Neural cell (in vitro differentiated cells): ENCODE results near the gene PTPRN2. TPM values are rescaled to one million over a fixed set of nuclear protein-coding genes. Genes with fewer than 3 reads are reported as not detected.

ENCODE experiments used
- H2AFZ ChIP-seq: fragments of 200-600, 300-800 bp; sonication (generic), shearing (Covaris generic); 2 replicates; pipeline ENCODE4 v1.6.0; 2014; ENCODE audit warnings: low read depth, mild to moderate bottlenecking, antibody characterized with exemption, low read length, moderate library complexity
- H3F3A ChIP-seq: fragments of 200-600 bp; shearing (Covaris generic); 2 replicates; pipeline ENCODE4 v1.6.1; 2016; ENCODE audit warnings: mild to moderate bottlenecking, moderate library complexity, mixed read lengths, antibody characterized with exemption, low read length; ENCODE audit not compliant: insufficient read depth, poor library complexity, severe bottlenecking
- H3K27ac ChIP-seq: fragments of 200-600, 300-800 bp; sonication (generic), shearing (Covaris generic); 2 replicates; pipeline ENCODE4 v1.5.1; 2014; ENCODE audit warnings: mild to moderate bottlenecking, low read length, moderate library complexity
- H3K27me3 ChIP-seq: fragments of 300-800, 200-600 bp; sonication (generic), shearing (Covaris generic); 2 replicates; pipeline ENCODE4 v1.6.0; 2014; ENCODE audit warnings: mild to moderate bottlenecking, low read depth, low read length, moderate library complexity; ENCODE audit not compliant: insufficient read depth
- H3K36me3 ChIP-seq: fragments of 300-800, 200-600 bp; sonication (generic), shearing (Covaris generic); 2 replicates; pipeline ENCODE4 v1.5.1; 2014; ENCODE audit warnings: mild to moderate bottlenecking, antibody characterized with exemption, low read length, moderate library complexity; ENCODE audit not compliant: insufficient read depth
- H3K4me2 ChIP-seq: fragments of 300-800, 200-600 bp; sonication (generic), shearing (Covaris generic); 2 replicates; pipeline ENCODE4 v1.6.0; 2014; ENCODE audit warnings: mild to moderate bottlenecking, low read length
- H3K4me3 ChIP-seq: fragments of 300-800, 200-600 bp; sonication (generic), shearing (Covaris generic); 2 replicates; pipeline ENCODE4 v1.5.1; 2014; ENCODE audit warnings: mild to moderate bottlenecking, low read length, moderate library complexity
- H3K79me2 ChIP-seq: fragments of 200-600 bp; shearing (Covaris generic); replicated peaks from 2 replicates; pipeline ENCODE4 v1.6.0; 2014; ENCODE audit warnings: mild to moderate bottlenecking, low read length, moderate library complexity; ENCODE audit not compliant: insufficient read depth
- H3K9ac ChIP-seq: fragments of 300-800, 200-600 bp; sonication (generic), shearing (Covaris generic); 2 replicates; pipeline ENCODE4 v1.6.1; 2016; ENCODE audit warnings: mild to moderate bottlenecking, low read length, mixed read lengths
- H3K9me2 ChIP-seq: fragments of 200-600 bp; shearing (Covaris generic); 2 replicates; pipeline ENCODE4 v1.6.1; 2016; ENCODE audit warnings: mild to moderate bottlenecking, low read length, mixed read lengths; ENCODE audit not compliant: insufficient read depth
- H3K9me3 ChIP-seq: fragments of 200-600, 300-800 bp; sonication (generic), shearing (Covaris generic); 2 replicates; pipeline ENCODE4 v1.6.1; 2016; ENCODE audit warnings: mild to moderate bottlenecking, mixed run types, low read length, moderate library complexity, mixed read lengths
- H4K20me1 ChIP-seq: fragments of 200-600 bp; shearing (Covaris generic); 2 replicates; pipeline ENCODE4 v1.6.1; 2016; ENCODE audit warnings: mild to moderate bottlenecking, mixed run types; ENCODE audit not compliant: insufficient read depth
- EP300 ChIP-seq: fragments of 450-650 bp; conservative IDR thresholded peaks from 2 replicates; pipeline ENCODE4 v1.6.1; 2014; ENCODE audit warnings: antibody characterized with exemption, mild to moderate bottlenecking, moderate library complexity; ENCODE audit not compliant: poor library complexity, severe bottlenecking
- EZH2 ChIP-seq: fragments of 200-600, 300-800 bp; shearing (Covaris generic), sonication (generic); IDR thresholded peaks from 2 replicates; pipeline ENCODE4 v1.6.1; 2014; ENCODE audit warnings: antibody characterized with exemption, low read length, borderline replicate concordance, mild to moderate bottlenecking; ENCODE audit not compliant: insufficient read depth, poor library complexity, severe bottlenecking
- MXI1 ChIP-seq: fragments of 450-650 bp; conservative IDR thresholded peaks from 2 replicates; pipeline ENCODE4 v1.6.1; 2014; ENCODE audit warnings: antibody characterized with exemption, mild to moderate bottlenecking; ENCODE audit not compliant: poor library complexity, severe bottlenecking
- POLR2AphosphoS5 ChIP-seq: IDR thresholded peaks from 2 replicates; pipeline ENCODE4 v1.6.1; 2012
- RAD21 ChIP-seq: fragments of 450-650 bp; conservative IDR thresholded peaks from 2 replicates; pipeline ENCODE4 v1.6.1; 2014; ENCODE audit warnings: antibody characterized with exemption, mild to moderate bottlenecking, moderate library complexity
- SMC3 ChIP-seq: fragments of 450-650 bp; conservative IDR thresholded peaks from 2 replicates; pipeline ENCODE4 v1.6.1; 2014; ENCODE audit warnings: antibody characterized with exemption, mild to moderate bottlenecking, moderate library complexity; ENCODE audit not compliant: poor library complexity
- TAF1 ChIP-seq: IDR thresholded peaks from 2 replicates; pipeline ENCODE4 v1.6.1; 2012; ENCODE audit warnings: low read depth
- polyA plus RNA-seq: library from polyadenylated mRNA; depleted of rRNA; stranded (reverse); fragments of >200 nt; gene quantifications from 2 replicates; pipeline ENCODE4 v1.2.3, GENCODE V29; 2014
- TF ChIP-seq, protein P1 (sequence below): fragments of 450-650 bp; IDR thresholded peaks from 2 replicates; pipeline ENCODE4 v1.5.1; 2014; ENCODE audit warnings: antibody characterized with exemption, mild to moderate bottlenecking, moderate library complexity; ENCODE audit not compliant: poor library complexity, severe bottlenecking
- TF ChIP-seq, protein P2 (sequence below): IDR thresholded peaks from 2 replicates; pipeline ENCODE4 v1.6.1; 2012; ENCODE audit warnings: borderline replicate concordance

PTPRN2 gene
- polyA plus RNA-seq, 1 donor from 2014 or later, result 31.0 TPM

DNA sequence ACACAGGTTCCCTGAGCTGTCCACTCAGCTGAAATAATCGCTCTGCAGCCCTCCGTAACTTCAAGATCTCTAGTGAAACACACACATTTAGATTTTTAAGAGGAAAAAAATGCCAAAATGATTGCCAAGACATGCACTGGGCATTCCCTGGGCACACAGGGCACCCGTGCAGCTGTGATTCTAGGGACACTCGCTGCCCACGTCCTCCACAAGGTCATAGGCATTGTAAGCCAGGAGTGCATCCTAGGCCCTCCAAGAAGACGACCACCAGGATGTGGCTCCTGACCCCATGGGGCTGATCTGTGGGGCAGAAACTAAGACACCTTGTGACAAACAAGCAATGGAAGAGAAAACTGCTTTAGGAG lies 563.3 kb downstream of the PTPRN2 start (continued):
- TF ChIP-seq, protein P1, sequence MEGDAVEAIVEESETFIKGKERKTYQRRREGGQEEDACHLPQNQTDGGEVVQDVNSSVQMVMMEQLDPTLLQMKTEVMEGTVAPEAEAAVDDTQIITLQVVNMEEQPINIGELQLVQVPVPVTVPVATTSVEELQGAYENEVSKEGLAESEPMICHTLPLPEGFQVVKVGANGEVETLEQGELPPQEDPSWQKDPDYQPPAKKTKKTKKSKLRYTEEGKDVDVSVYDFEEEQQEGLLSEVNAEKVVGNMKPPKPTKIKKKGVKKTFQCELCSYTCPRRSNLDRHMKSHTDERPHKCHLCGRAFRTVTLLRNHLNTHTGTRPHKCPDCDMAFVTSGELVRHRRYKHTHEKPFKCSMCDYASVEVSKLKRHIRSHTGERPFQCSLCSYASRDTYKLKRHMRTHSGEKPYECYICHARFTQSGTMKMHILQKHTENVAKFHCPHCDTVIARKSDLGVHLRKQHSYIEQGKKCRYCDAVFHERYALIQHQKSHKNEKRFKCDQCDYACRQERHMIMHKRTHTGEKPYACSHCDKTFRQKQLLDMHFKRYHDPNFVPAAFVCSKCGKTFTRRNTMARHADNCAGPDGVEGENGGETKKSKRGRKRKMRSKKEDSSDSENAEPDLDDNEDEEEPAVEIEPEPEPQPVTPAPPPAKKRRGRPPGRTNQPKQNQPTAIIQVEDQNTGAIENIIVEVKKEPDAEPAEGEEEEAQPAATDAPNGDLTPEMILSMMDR, result no peak
- TF ChIP-seq POLR2AphosphoS5, result no peak

DNA sequence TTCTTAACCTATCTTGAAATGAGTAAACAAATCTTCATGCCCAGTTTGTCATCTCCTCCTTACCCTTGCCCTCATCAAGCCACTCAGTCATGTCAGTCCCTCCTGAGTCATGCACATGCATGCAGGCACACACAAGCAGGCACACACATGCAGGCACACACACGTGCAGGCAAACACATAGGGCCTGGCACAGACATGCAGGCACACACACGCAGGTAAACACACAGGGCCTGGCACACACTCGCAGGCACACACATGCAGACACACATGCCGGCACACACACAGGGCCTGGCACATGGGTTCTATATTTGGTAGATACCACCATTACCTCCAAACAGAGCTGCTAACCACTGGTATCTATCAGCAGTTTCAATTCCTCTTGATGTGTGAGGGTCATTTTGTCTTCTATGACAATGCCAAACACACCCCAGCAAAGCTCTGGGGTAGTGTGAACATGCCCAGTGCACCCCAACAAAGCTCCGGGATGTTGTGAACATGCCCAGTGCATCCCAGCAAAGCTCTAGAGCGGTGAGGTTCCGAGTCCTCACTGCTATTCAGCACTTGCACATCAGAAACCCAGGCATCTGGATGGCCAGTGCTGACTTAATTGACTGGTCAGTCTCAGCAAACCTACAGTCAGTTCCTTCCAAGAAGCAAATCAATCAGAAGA lies 563.8 kb downstream of the PTPRN2 start:
- no peaks in the 10 kb centered on the region for H3K9me3 ChIP-seq
- no peak overlapping the region for H3K4me2 ChIP-seq
- H2AFZ ChIP-seq, result no peak overlapping the region
- no peaks in the 10 kb centered on the region for H3K9me2 ChIP-seq
- H3F3A ChIP-seq, result no peaks in the 10 kb centered on the region
- no peaks in the 10 kb centered on the region for H3K79me2 ChIP-seq
- no peaks in the 10 kb centered on the region for H3K36me3 ChIP-seq
- no peak overlapping the region for H3K4me3 ChIP-seq
- H3K27ac ChIP-seq, result no peak overlapping the region
- H3K27me3 ChIP-seq, result no peaks in the 10 kb centered on the region
- no peaks in the 10 kb centered on the region for H4K20me1 ChIP-seq
- no peak overlapping the region for H3K9ac ChIP-seq
- TF ChIP-seq TAF1 (no peak), EZH2 (no peak), POLR2AphosphoS5 (no peak), EP300 (no peak), SMC3 (no peak), MXI1 (no peak), RAD21 (no peak)
- TF ChIP-seq, protein P2, sequence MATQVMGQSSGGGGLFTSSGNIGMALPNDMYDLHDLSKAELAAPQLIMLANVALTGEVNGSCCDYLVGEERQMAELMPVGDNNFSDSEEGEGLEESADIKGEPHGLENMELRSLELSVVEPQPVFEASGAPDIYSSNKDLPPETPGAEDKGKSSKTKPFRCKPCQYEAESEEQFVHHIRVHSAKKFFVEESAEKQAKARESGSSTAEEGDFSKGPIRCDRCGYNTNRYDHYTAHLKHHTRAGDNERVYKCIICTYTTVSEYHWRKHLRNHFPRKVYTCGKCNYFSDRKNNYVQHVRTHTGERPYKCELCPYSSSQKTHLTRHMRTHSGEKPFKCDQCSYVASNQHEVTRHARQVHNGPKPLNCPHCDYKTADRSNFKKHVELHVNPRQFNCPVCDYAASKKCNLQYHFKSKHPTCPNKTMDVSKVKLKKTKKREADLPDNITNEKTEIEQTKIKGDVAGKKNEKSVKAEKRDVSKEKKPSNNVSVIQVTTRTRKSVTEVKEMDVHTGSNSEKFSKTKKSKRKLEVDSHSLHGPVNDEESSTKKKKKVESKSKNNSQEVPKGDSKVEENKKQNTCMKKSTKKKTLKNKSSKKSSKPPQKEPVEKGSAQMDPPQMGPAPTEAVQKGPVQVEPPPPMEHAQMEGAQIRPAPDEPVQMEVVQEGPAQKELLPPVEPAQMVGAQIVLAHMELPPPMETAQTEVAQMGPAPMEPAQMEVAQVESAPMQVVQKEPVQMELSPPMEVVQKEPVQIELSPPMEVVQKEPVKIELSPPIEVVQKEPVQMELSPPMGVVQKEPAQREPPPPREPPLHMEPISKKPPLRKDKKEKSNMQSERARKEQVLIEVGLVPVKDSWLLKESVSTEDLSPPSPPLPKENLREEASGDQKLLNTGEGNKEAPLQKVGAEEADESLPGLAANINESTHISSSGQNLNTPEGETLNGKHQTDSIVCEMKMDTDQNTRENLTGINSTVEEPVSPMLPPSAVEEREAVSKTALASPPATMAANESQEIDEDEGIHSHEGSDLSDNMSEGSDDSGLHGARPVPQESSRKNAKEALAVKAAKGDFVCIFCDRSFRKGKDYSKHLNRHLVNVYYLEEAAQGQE, result no peak
- TF ChIP-seq, protein P1, result no peak
